Neutrophil (primary cell): ENCODE results near the gene MARCO.
"Not testable (repeated sequence)": the region's sequence is repeated elsewhere in the genome, so short reads cannot be mapped to it uniquely, and the experiment has no call there.

Source experiments
- H3K27ac ChIP-seq: fragments of 200-600 bp; sonication (generic); 2 replicates; pipeline ENCODE4 v1.5.1; 2016; ENCODE audit warnings: mild to moderate bottlenecking, moderate library complexity
- H3K27me3 ChIP-seq: fragments of 200-600 bp; sonication (generic); 2 replicates; pipeline ENCODE4 v1.6.0; 2016; ENCODE audit warnings: mild to moderate bottlenecking
- H3K36me3 ChIP-seq: fragments of 200-600 bp; sonication (generic); 2 replicates; pipeline ENCODE4 v1.5.1; 2017
- H3K4me1 ChIP-seq, 2 experiments: fragments of 200-600 bp in 1 of 2; sonication (generic) in 1 of 2; 1 replicate in 1 of 2; 2 replicates in 1 of 2; pipeline versions ENCODE4 v1.5.1 to v1.6.1; 2013 to 2016; ENCODE audit warnings: low read depth in 1 of 2, low read length in 1 of 2, mild to moderate bottlenecking in 1 of 2, moderate library complexity in 1 of 2; ENCODE audit not compliant: control insufficient read depth in 1 of 2, insufficient read depth in 1 of 2
- H3K4me3 ChIP-seq, 2 experiments: fragments of 200-600 bp in 1 of 2; sonication (generic) in 1 of 2; 1 replicate in 1 of 2; 2 replicates in 1 of 2; pipeline ENCODE4 v1.5.1; 2013 to 2016; ENCODE audit warnings: low read depth in 1 of 2, low read length in 1 of 2, mild to moderate bottlenecking in 1 of 2, moderate library complexity in 1 of 2
- H3K9me3 ChIP-seq: fragments of 200-600 bp; sonication (generic); 2 replicates; pipeline ENCODE4 v1.5.1; 2016
- TF ChIP-seq, protein P1 (sequence below): fragments of 200-600 bp; sonication (generic); IDR thresholded peaks from 2 replicates; pipeline ENCODE4 v1.5.1; 2016; ENCODE audit warnings: antibody characterized with exemption

MARCO gene

DNA sequence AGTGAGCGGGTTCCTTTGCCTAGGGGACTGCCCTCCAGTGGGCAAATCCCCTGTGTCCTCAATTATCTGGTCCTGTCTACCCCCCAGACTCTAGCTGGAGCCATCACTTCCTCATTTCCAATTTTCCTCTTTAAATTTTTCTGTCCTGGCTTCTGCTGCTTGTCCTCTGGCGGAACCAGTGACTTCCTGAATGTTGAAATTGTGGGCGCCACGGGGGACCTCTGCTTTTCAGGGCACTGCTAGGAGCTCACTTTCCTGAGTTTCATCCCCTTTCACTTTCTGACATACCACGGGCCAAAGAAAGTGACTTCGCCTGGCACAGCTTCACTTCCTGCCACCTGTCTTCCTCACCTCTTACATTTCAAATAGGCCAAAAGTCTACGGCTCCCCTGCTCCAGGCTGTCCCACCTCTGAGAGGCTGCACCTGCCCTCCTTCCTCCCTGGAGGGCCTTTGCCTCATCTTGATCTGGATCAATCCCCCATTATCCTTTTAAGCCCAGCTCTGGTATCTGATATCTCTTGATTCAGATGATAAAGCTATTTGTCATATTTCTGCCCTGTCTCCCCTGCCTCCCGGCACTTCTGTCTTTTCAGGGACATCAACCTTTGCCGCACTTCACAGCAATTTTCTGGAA lies 1.4 kb upstream of the MARCO start:
- peak overlapping the region in 1 of 2 experiments; percentile 23 for H3K4me3 ChIP-seq
- H3K27ac ChIP-seq, result peak overlapping the region; percentile 21

DNA sequence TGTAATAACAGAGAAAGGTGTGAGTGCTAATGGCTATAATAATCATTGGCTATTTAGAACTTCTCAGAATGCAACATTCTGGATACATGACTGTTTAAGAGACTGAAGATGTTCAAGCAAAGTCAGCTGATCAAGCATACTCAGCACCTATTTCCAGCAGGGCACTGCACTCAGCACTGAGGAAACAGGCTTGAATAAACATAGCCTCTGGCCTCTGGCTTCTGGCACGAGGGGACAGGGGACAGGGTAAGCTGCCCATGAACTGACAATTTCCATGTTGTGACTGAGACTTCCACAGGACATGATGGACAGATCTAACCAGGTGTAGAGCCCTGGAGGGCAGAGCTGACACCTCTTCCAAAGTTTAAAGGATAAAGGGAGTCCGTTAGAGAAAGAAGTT lies 1.3 kb downstream of the MARCO start:
- peaks cover 42 to 44% of the 10 kb centered on the region in 2 experiments for H3K4me1 ChIP-seq
- H3K27me3 ChIP-seq, result no peaks in the 10 kb centered on the region
- TF ChIP-seq, protein P1, sequence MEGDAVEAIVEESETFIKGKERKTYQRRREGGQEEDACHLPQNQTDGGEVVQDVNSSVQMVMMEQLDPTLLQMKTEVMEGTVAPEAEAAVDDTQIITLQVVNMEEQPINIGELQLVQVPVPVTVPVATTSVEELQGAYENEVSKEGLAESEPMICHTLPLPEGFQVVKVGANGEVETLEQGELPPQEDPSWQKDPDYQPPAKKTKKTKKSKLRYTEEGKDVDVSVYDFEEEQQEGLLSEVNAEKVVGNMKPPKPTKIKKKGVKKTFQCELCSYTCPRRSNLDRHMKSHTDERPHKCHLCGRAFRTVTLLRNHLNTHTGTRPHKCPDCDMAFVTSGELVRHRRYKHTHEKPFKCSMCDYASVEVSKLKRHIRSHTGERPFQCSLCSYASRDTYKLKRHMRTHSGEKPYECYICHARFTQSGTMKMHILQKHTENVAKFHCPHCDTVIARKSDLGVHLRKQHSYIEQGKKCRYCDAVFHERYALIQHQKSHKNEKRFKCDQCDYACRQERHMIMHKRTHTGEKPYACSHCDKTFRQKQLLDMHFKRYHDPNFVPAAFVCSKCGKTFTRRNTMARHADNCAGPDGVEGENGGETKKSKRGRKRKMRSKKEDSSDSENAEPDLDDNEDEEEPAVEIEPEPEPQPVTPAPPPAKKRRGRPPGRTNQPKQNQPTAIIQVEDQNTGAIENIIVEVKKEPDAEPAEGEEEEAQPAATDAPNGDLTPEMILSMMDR, result no peak
- H3K9me3 ChIP-seq, result no peaks in the 10 kb centered on the region
- no peaks in the 10 kb centered on the region for H3K36me3 ChIP-seq
- no peak overlapping the region for H3K4me3 ChIP-seq
- no peak overlapping the region for H3K27ac ChIP-seq

More for the DNA sequence above, 1.4 kb upstream of the MARCO start:
- Histone ChIP-seq H3K36me3 (no peaks in the 10 kb centered on the region), H3K9me3 (no peaks in the 10 kb centered on the region), H3K4me1 (peaks cover 22 to 27% of the 10 kb centered on the region in 2 experiments), H3K27me3 (no peaks in the 10 kb centered on the region)
- TF ChIP-seq, protein P1, result no peak

GRCh38 chr2:118945881-118946280 lies 3.9 kb downstream of the MARCO start:
- no peak overlapping the region for H3K4me3 ChIP-seq
- H3K36me3 ChIP-seq, result no peaks in the 10 kb centered on the region
- H3K9me3 ChIP-seq, result no peaks in the 10 kb centered on the region
- TF ChIP-seq, protein P1, result no peak
- H3K4me1 ChIP-seq, result peaks cover 34 to 39% of the 10 kb centered on the region in 2 experiments
- H3K27me3 ChIP-seq, result no peaks in the 10 kb centered on the region
- no peak overlapping the region for H3K27ac ChIP-seq

GRCh38 chr2:118948266-118948665 lies 6.3 kb downstream of the MARCO start:
- H3K27ac ChIP-seq, result not testable (repeated sequence)

DNA sequence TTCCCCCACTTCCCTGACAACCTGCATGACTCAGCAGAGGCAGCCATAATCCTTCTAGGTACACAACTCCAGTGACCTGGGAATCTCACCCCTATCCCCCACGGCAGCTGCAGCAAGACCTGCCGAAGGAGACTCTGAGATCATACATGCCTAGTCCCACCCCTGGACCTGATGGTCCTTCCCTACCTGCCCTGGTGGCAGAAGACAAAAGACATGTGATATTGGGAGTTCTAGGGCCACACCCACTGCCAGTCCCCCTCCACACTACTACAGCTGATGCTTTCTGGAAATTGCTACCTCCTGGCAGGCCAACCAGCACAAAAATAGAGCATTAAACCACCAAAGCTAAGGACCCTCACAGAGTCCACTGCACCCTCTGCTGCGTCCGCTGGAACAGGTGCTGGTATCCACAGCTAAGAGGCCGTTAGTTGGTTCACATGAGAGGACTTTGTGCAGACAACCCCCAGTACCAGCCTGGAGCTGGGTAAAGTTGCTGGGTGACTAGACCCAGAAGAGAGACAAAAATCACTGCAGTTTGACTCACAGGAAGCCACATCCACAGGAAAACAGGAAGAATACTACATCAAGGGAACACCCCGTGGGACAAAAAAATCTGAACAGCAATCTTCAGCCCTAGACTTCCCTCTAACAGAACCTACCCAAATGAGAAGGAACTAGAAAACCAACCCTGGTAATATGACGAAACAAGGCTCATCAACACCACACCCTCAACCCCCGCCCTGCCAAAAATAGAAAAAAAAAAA lies 12.5 kb downstream of the MARCO start:
- Histone ChIP-seq H3K27ac (no peak overlapping the region), H3K4me3 (no peak overlapping the region), H3K27me3 (peaks cover 24% of the 10 kb centered on the region), H3K4me1 (peaks cover 10 to 26% of the 10 kb centered on the region in 2 experiments), H3K9me3 (no peaks in the 10 kb centered on the region), H3K36me3 (no peaks in the 10 kb centered on the region)
- TF ChIP-seq, protein P1, result no peak

More at GRCh38 chr2:118948266-118948665, 6.3 kb downstream of the MARCO start:
- H3K4me3 ChIP-seq, H3K36me3 ChIP-seq, H3K9me3 ChIP-seq, H3K27me3 ChIP-seq: not testable (repeated sequence)
- peaks cover 26 to 34% of the 10 kb centered on the region in 2 experiments for H3K4me1 ChIP-seq

GRCh38 chr2:118965737-118966136 lies 23.7 kb downstream of the MARCO start:
- no peaks in the 10 kb centered on the region for H3K9me3 ChIP-seq
- H3K27me3 ChIP-seq, result peaks cover 49% of the 10 kb centered on the region
- peaks cover 16 to 29% of the 10 kb centered on the region in 2 experiments for H3K4me1 ChIP-seq
- H3K27ac ChIP-seq, result no peak overlapping the region
- H3K36me3 ChIP-seq, result no peaks in the 10 kb centered on the region
- H3K4me3 ChIP-seq, result no peak overlapping the region
- TF ChIP-seq, protein P1, result no peak
